GM21723 (cell line): Measurements from ENCODE around the gene IL12A.

Experiments used
- ATAC-seq: cut with Tn5 transposase; IDR thresholded peaks from one replicate; pipeline ENCODE4 v1.9.1; 2021; ENCODE audit warnings: mild to moderate bottlenecking, moderate library complexity; ENCODE audit not compliant: unreplicated experiment

Gene IL12A

GRCh38 chr3:159989973-159990846 lies 1.6 kb downstream of the IL12A start:
- ATAC-seq: no peak

GRCh38 chr3:159991591-159991990 lies 3.0 kb downstream of the IL12A start:
- no peak for ATAC-seq

GRCh38 chr3:159992589-159992988 lies 4.0 kb downstream of the IL12A start:
- ATAC-seq: no peak

- no peak for ATAC-seq
These were observed 5.5 kb downstream of the IL12A start for GRCh38 chr3:159994182-159994581.

GRCh38 chr3:159995091-159995490 lies 6.5 kb downstream of the IL12A start:
- no peak for ATAC-seq

GRCh38 chr3:159996018-159996417 lies 7.4 kb downstream of the IL12A start:
- no peak for ATAC-seq

GRCh38 chr3:159996959-159997358 lies 8.3 kb downstream of the IL12A start:
- ATAC-seq: no peak

- no peak for ATAC-seq
These were observed 12.6 kb downstream of the IL12A start for GRCh38 chr3:160001148-160001760.

GRCh38 chr3:160001850-160002623 lies 13.4 kb downstream of the IL12A start:
- ATAC-seq: no peak

- peak; percentile 82 for ATAC-seq
These were observed 15.0 kb downstream of the IL12A start for GRCh38 chr3:160003520-160004128.

- no peak for ATAC-seq
These were observed 16.4 kb downstream of the IL12A start for GRCh38 chr3:160005004-160005403.

- ATAC-seq: no peak
These were observed 17.9 kb downstream of the IL12A start for GRCh38 chr3:160006282-160007163.

- no peak for ATAC-seq
These were observed 20.3 kb downstream of the IL12A start for GRCh38 chr3:160008961-160009360.

- ATAC-seq: peak; percentile 18
These were observed 20.9 kb downstream of the IL12A start for GRCh38 chr3:160009525-160009924.

GRCh38 chr3:160010578-160010977 lies 21.9 kb downstream of the IL12A start:
- peak; percentile 75 for ATAC-seq

- ATAC-seq: peak; percentile 80
These were observed 23.5 kb downstream of the IL12A start for GRCh38 chr3:160012108-160012507.

GRCh38 chr3:160016972-160017371 lies 28.3 kb downstream of the IL12A start:
- no peak for ATAC-seq

- ATAC-seq: no peak
These were observed 30.3 kb downstream of the IL12A start for GRCh38 chr3:160018959-160019358.

GRCh38 chr3:160020057-160020711 lies 31.5 kb downstream of the IL12A start:
- no peak for ATAC-seq

GRCh38 chr3:160022068-160022467 lies 33.4 kb downstream of the IL12A start:
- no peak for ATAC-seq
